HepG2 (cell line): Measurements from ENCODE around the gene NUP62. TPM values are rescaled to one million over a fixed set of nuclear protein-coding genes. Genes with fewer than 3 reads are reported as not detected.
A peak's percentile ranks its signal among the peaks of the same experiment; 100 is the strongest.

ENCODE experiments used
- ARID2 ChIP-seq: sonication (generic); formaldehyde crosslinking; IDR thresholded peaks from 2 replicates; pipeline ENCODE4 v1.8.1; 2022; ENCODE audit warnings: mild to moderate bottlenecking, missing genetic modification reagents, borderline replicate concordance
- ATM ChIP-seq: fragments of 450-650 bp; IDR thresholded peaks from 2 replicates; pipeline ENCODE4 v1.7.1; 2017; ENCODE audit warnings: mild to moderate bottlenecking, borderline replicate concordance
- ELF3 ChIP-seq: IDR thresholded peaks from 2 replicates; pipeline ENCODE4 v1.6.1; 2016; ENCODE audit warnings: missing genetic modification reagents, missing compliant biosample characterization
- HDAC1 ChIP-seq: sonication (generic); formaldehyde crosslinking; IDR thresholded peaks from 2 replicates; pipeline ENCODE4 v1.5.1; 2020; ENCODE audit warnings: mild to moderate bottlenecking, missing genetic modification reagents
- IRF9 ChIP-seq: sonication (generic); formaldehyde crosslinking; IDR thresholded peaks from 2 replicates; pipeline ENCODE4 v1.8.0; 2022; ENCODE audit warnings: missing genetic modification reagents, mild to moderate bottlenecking, borderline replicate concordance
- MED1 ChIP-seq: sonication (generic); formaldehyde crosslinking; IDR thresholded peaks from 2 replicates; pipeline ENCODE4 v1.4.0; 2020; ENCODE audit warnings: missing genetic modification reagents
- NAIF1 ChIP-seq: sonication (generic); formaldehyde crosslinking; IDR thresholded peaks from 2 replicates; pipeline ENCODE4 v1.5.0; 2020; ENCODE audit warnings: mild to moderate bottlenecking, missing genetic modification reagents, borderline replicate concordance
- NPAS2 ChIP-seq: sonication (generic); formaldehyde crosslinking; IDR thresholded peaks from 2 replicates; pipeline ENCODE4 v1.8.0; 2022; ENCODE audit warnings: mild to moderate bottlenecking, missing genetic modification reagents, borderline replicate concordance
- POGK ChIP-seq: sonication (generic); formaldehyde crosslinking; conservative IDR thresholded peaks from 2 replicates; pipeline ENCODE4 v1.8.0; 2022; ENCODE audit warnings: mild to moderate bottlenecking, moderate library complexity, missing genetic modification reagents
- SNAI1 ChIP-seq: sonication (generic); formaldehyde crosslinking; IDR thresholded peaks from 2 replicates; pipeline ENCODE4 v1.5.0; 2020; ENCODE audit warnings: mild to moderate bottlenecking, missing genetic modification reagents, borderline replicate concordance
- SP4 ChIP-seq: sonication (generic); formaldehyde crosslinking; IDR thresholded peaks from 2 replicates; pipeline ENCODE4 v1.8.1; 2023; ENCODE audit warnings: mild to moderate bottlenecking, missing genetic modification reagents
- TMF1 ChIP-seq: sonication (generic); formaldehyde crosslinking; IDR thresholded peaks from 2 replicates; pipeline ENCODE4 v1.8.1; 2022; ENCODE audit warnings: low read depth, missing genetic modification reagents
- ZHX2 ChIP-seq, 2 experiments: sonication (generic) in 1 of 2; formaldehyde crosslinking in 1 of 2; IDR thresholded peaks; 2 replicates each; pipeline versions ENCODE4 v1.6.1 to v1.9.0; 2014 to 2022; ENCODE audit warnings: antibody characterized with exemption in 1 of 2, borderline replicate concordance in 1 of 2, inconsistent platforms in 1 of 2, low read depth in 1 of 2, missing genetic modification reagents in 1 of 2
- ZNF235 ChIP-seq: sonication (generic); formaldehyde crosslinking; IDR thresholded peaks from 2 replicates; pipeline ENCODE4 v1.8.1; 2023; ENCODE audit warnings: mild to moderate bottlenecking, missing genetic modification reagents, borderline replicate concordance
- ZNF430 ChIP-seq: sonication (generic); formaldehyde crosslinking; IDR thresholded peaks from 2 replicates; pipeline ENCODE4 v1.9.0; 2021; ENCODE audit warnings: mild to moderate bottlenecking, missing genetic modification reagents
- ZNF496 ChIP-seq: sonication (generic); formaldehyde crosslinking; IDR thresholded peaks from 2 replicates; pipeline ENCODE4 v1.8.1; 2023; ENCODE audit warnings: mild to moderate bottlenecking, moderate library complexity, missing genetic modification reagents; ENCODE audit not compliant: insufficient replicate concordance
- ZNF678 ChIP-seq: sonication (generic); formaldehyde crosslinking; IDR thresholded peaks from 2 replicates; pipeline ENCODE4 v1.4.0; 2020; ENCODE audit warnings: mild to moderate bottlenecking, missing genetic modification reagents
- ZNF883 ChIP-seq: sonication (generic); formaldehyde crosslinking; IDR thresholded peaks from 2 replicates; pipeline ENCODE4 v1.5.1; 2020; ENCODE audit warnings: mild to moderate bottlenecking, missing genetic modification reagents; ENCODE audit errors: not compliant biosample characterization
- polyA plus RNA-seq, 8 experiments: library from polyadenylated mRNA; depleted of rRNA in 3 of 8; stranded (reverse) in 7 of 8; unstranded in 1 of 8; fragments of >200 nt; fragmentation: Illumina TruSeq in 4 of 8; extraction: Trizol in 4 of 8; gene quantifications; 2 replicates each; pipeline versions ENCODE4 v1.2.1 to v1.2.3, GENCODE V29; 2011 to 2016; ENCODE audit warnings: low read depth in 4 of 8, missing spikeins in 1 of 8, mixed read lengths in 1 of 8; ENCODE audit not compliant: insufficient read depth in 1 of 8
- total RNA-seq, 5 experiments: library from RNA; depleted of rRNA; stranded (reverse); fragments of >200 nt; fragmentation: Illumina TruSeq; extraction: Trizol; gene quantifications; 2 replicates each; pipeline ENCODE4 v1.2.3, GENCODE V29; 2016; ENCODE audit warnings: low read depth in 1 of 5
- TF ChIP-seq, protein P1 (sequence below): sonication (generic); formaldehyde crosslinking; conservative IDR thresholded peaks from 2 replicates; pipeline ENCODE4 v1.8.1; 2023; ENCODE audit warnings: missing genetic modification reagents

Gene NUP62
- total and polyA plus RNA-seq, 2 of the 13 experiments (the other 11 are each of a cell fraction or from before 2014, with no cell fraction given), result 16.5 to 41.5 TPM

DNA sequence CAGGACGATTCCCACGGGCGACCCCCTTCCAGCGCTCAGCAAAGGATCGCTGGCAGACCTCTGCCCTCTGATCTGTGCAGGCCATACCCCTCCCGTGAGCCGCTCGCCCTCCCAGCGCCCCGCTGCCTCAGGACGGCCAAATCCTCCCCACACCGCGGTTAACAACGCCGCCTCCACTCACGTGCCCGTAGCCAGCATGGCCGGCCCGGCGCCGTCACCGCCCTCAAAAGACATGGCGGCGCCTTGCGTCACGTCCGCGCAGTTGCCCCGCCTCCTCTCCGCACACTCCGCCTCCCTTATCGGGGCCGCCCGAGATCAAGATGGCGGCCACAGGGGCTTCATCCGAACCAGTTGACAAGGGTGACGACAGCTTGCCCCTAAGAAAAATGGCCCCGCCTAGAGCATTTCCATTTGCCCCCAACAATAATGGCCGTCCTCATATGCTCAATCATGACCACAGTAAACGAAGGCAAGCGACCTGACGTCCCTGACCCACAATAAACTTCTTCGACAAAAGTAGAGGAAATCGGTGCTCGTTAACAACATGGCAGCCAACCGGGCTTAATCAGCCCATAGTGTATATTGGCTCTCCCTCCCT lies 52.8 kb downstream of the NUP62 start (continued):
- TF ChIP-seq, protein P1, sequence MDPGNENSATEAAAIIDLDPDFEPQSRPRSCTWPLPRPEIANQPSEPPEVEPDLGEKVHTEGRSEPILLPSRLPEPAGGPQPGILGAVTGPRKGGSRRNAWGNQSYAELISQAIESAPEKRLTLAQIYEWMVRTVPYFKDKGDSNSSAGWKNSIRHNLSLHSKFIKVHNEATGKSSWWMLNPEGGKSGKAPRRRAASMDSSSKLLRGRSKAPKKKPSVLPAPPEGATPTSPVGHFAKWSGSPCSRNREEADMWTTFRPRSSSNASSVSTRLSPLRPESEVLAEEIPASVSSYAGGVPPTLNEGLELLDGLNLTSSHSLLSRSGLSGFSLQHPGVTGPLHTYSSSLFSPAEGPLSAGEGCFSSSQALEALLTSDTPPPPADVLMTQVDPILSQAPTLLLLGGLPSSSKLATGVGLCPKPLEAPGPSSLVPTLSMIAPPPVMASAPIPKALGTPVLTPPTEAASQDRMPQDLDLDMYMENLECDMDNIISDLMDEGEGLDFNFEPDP (CRISPR knock-in tag), result no peak
- TF ChIP-seq HDAC1, result no peak
- TF ChIP-seq ZNF883 (CRISPR knock-in tag), result peak; percentile 43
- TF ChIP-seq ATM, result no peak
- TF ChIP-seq TMF1, result peak; percentile 32; the same call in 1 of the 2 replicates
- no peak for TF ChIP-seq NAIF1 (CRISPR knock-in tag)
- TF ChIP-seq ZHX2 (IDR thresholded peaks at IDR 0.05; ENCODE audit: low read depth), result peak; percentile 99
- TF ChIP-seq ZHX2 (CRISPR knock-in tag; IDR thresholded peaks at IDR 0.05; ENCODE audit: borderline replicate concordance), result no peak; the same call in 1 of the 2 replicates
- TF ChIP-seq ZNF496 (CRISPR knock-in tag), result no peak
- peak; percentile 44; the same call in 1 of the 2 replicates for TF ChIP-seq MED1
- no peak for TF ChIP-seq NPAS2 (CRISPR knock-in tag)
- peak; percentile 68; the same call in 1 of the 2 replicates for TF ChIP-seq IRF9 (CRISPR knock-in tag)
- TF ChIP-seq SNAI1 (CRISPR knock-in tag), result no peak
- no peak for TF ChIP-seq POGK
- TF ChIP-seq ELF3 (CRISPR knock-in tag), result peak; percentile 46; the same call in 1 of the 2 replicates
- TF ChIP-seq ZNF430, result no peak
- TF ChIP-seq SP4, result peak; percentile 96
- peak; percentile 54; the same call in 1 of the 2 replicates for TF ChIP-seq ARID2 (CRISPR knock-in tag)
- no peak for TF ChIP-seq ZNF678 (CRISPR knock-in tag)
- peak; percentile 72; the same call in 1 of the 2 replicates for TF ChIP-seq ZNF235 (CRISPR knock-in tag)
